T1000 (cell line): Measurements from ENCODE around the gene PRDM16.
"Not testable (repeated sequence)": the region's sequence is repeated elsewhere in the genome, so short reads cannot be mapped to it uniquely, and the experiment has no call there.

ENCODE experiments used
- DNase-seq: peaks from one replicate; lab custom pipeline; 2025; ENCODE audit warnings: mixed read lengths; lab: John Stamatoyannopoulos, UW

Gene PRDM16

DNA sequence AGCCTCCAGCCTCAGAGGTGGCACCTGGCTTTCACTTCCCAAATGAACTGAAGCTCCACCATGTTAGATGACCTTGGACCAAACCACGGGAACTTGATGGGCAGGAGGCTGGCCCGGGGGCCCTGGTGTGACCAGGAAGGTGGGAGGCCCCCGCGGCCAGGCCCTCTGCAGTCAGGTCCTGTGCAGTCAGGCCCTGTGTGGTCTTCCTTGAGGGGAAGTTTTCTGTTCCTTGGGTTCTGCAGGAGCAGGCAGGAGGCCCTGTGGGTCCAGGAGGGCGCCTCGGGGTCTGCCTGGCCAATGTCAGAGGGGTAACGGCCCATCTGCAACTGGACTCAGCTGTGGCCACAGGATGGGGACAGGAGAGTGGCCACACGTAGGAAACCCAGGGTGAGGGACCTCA is 13.0 kb downstream of the PRDM16 start:
- no peak for DNase-seq

DNA sequence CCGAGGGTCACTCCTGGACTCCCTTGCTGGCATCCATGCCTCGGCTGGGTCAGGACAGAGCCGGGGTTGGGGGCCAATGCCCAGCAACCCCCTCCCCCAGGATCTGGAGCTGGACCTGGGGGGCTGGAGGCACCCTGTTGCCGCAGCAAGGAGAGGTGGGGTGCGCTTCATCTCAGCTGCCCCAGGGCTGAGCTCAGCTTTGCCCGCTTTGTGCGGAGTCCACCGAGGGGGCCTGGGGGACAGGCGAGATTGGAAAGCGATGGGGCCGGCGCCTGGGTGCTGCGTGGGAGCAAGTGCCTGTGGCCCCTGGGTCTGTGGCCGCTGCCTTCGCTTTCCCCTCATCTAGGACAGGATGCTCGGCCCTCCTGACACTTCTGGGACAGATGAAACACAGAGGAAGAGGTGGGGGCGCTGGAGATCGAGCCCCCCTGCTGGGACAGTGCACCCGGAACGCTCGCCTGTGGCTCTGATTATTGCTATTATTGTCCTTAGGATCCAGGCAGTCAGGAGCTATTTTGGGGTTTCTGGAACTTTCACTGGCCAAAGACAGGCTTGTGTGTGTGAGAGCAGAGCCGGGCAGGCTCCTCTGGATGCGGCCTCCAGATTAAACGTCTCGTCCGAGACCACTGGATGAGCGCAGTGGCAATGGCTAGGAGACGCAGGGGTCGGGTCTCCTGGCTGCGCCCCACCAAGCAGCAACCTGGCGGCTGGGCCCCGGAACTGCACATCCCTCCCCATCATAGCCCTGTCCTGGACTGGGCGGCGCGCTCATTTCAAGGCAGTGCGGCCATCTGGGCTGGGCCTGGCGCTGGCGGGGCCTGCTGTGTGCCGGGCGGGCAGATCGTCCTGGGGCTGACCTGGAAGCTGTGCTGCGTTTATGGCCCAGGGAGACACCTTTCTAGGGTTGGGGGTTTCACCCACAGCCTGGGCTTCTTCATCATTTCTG is 13.8 kb downstream of the PRDM16 start:
- DNase-seq, result no peak

DNA sequence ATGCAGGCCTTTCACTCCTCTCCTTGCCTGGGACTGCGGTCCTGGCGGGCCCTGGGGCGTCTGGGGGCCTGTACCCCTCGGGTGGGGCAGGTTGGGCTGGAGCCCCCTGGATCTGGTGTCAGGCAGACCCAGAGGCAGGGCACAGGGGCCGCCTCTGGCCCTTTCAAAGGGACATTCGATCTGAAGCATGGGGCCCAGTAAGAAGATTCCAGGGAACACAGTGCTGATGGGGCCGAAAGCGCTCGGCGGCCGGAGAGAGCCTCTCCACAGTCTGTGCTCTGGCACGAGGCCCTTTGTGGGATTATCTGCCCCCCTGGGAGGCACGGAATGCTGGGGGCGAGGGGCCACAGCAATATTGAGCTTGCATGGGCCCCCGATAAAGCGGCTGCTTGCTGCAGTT is 15.2 kb downstream of the PRDM16 start:
- no peak for DNase-seq

DNA sequence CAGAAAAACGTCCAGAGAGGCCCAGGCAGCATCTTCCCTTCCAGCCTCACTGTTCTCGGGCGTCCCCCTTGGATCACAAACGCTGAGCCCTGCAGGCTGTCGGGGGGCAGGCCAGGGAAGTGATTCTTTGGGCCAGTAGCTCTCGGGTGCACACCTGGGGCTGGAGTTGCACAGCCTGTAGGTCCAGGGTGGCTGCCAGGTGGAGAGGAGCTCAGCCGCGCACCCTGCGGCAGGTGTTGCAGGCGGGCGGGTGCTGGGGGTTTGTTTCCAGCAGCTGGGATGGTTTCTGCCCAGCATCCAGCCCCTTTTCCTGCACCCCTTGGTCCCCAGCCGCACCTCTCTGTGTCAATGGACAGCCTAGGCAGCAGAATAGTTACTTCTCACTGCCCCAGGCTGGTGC is 15.7 kb downstream of the PRDM16 start:
- DNase-seq, result no peak

DNA sequence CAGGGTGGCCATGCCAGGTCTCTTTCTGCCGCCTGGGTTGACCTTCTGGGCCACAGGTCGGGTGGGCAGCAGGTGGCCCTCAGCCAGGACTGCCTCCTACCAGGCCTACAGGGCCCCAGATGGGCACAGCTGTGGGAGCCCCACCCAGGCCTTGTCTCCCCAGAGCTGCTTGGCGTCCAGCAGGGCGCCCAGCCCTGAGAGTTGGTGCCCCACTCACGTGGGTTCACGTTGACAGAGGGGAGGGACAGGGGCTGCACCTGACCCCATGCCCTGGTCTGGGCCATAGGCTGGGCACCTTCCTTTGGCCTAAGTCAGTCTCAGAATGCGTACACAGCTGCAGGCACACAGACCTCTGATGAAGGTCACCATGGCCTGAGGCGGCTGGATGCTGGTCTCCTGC is 16.7 kb downstream of the PRDM16 start:
- DNase-seq, result no peak

DNA sequence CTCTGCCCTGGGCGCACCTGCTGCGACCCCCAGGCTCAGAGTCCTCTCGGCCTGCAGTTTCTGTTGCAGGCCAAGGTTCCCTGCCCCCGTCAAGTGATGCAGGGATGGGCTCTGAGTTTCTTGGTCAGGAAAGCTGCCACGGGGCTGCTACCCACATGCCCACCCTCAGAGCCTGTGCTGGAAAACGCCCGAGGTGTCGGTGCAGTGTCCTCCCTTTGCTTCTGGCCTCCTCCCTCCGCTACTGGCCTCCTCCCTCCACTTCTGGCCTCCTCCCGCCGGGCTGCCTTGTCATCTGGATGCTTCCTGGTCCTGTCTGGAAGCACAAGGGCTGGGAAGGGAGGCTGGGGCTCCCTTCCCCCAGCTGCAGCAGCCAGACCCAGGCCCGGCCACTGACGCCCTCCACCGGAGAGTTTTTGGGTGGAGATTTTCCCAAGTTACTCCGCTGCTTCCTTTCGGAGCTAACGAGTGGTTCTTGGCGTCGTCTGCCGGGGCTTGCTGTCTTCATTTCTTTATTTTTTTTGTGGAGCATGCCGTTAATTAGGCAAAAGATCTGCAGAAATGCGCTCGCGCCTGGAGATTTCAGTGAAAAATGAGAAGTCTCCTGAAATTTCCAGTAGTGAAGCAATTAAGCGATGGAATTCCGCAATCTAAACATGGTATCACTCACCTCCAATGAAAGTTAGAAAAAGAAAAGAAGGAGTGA is 17.4 kb downstream of the PRDM16 start:
- DNase-seq, result no peak

DNA sequence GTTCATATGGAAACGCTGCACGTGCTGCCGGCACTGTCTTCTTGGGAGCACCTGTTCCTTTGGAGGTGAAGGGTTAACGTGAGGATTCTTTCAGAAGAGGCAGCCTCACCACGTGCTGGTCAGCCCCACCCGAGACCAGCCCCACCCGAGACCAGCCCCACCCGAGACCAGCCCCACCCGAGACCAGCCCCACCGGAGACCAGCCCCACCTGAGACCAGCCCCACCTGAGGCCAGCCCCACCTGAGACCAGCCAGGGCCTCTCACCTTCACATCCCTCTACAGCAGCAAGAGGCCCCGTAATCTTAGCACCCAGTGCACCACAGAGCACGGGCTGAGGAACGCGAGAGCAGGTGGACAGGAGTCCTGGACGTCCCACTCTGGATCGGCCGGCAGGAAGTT is 18.0 kb downstream of the PRDM16 start:
- DNase-seq, result no peak

DNA sequence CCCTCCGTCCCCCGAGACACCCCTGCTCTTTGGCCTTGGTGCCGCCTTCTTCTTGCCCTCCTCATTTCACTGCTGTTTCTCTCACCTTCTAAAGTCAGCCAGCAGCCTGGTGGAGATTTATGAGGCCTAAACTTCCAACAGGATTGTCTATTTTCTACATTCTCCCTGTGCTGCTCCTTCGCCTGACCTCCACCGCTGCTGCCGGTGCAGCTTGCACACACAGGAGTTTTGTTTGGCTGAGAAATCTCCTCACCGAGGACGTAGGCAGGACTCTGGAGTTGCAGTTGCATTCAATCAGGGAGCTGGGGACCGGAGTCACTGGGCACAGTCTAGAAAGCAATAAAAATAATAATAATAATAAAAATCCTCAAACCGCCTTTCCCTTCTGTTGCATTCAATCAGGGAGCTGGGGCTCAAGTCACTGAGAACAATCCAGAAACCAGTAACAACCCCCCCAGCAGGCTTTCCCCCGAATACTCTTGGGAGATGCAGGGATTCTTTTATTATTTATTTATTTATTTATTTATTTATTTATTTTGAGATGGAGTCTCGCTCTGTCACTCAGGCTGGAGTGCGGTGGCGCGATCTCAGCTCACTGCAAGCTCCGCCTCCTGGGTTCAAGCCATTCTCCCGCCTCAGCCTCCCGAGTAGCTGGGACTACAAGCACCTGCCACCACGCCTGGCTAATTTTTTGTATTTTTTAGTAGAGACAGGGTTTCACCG is 19.1 kb downstream of the PRDM16 start:
- DNase-seq, result not testable (repeated sequence)

DNA sequence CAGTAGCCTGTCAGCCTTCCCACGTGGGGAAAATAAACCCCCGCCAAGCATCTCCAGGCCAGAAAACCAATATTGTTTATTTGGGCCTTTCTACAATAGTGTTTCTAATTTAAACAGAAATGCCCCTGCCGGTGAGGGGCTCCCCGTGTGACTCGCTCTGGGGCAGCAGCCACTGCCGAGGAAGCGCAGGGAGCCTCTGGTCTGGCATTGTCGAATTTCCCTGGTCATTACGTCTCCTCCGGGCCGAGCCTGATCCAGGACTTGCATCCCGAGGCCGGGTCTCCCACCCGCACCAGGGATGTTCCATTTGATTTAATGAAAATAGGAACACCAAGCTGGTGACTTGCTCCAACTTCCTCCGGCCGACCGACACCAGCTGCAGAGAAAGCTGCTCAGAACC is 20.5 kb downstream of the PRDM16 start:
- DNase-seq, result no peak

DNA sequence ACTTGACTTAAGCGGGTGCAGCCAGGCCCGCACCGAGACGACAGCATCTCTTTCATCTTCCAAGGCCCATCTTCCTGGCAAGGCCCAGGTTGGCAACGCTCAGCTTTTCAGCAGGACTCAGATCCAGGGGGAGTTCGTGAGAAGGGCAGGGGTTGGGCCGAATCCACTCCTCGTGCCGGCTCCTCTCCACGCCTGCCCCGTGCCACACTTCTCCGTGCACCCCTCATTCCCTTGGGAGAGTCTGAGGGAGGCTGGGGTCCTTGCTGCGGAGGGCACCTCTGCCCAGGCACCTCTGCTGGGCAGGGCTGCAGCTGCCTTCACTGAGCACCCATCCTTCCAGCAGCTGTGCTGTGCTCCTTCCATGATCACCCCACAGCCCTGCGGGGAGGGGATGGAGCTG is 22.3 kb downstream of the PRDM16 start:
- DNase-seq, result no peak

DNA sequence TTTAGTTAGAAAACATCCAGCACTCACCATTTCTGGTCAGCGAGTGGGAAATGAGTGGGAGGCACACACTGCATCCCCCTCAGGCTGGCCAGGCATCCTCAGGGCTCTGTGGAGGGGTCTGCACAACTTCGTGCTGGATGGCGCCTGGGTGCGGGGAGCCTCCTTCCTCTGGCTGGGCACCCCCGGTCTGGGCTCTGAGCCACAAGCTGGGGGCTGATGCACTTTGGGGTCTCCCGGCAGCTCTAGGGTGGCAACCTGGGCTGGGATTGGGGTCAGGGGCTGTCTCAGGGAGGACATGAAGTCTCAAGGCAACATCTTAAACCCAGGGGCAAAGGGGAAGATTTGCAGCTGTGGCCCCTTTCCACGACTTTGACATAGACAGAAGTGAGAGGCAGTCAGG is 23.5 kb downstream of the PRDM16 start:
- no peak for DNase-seq

DNA sequence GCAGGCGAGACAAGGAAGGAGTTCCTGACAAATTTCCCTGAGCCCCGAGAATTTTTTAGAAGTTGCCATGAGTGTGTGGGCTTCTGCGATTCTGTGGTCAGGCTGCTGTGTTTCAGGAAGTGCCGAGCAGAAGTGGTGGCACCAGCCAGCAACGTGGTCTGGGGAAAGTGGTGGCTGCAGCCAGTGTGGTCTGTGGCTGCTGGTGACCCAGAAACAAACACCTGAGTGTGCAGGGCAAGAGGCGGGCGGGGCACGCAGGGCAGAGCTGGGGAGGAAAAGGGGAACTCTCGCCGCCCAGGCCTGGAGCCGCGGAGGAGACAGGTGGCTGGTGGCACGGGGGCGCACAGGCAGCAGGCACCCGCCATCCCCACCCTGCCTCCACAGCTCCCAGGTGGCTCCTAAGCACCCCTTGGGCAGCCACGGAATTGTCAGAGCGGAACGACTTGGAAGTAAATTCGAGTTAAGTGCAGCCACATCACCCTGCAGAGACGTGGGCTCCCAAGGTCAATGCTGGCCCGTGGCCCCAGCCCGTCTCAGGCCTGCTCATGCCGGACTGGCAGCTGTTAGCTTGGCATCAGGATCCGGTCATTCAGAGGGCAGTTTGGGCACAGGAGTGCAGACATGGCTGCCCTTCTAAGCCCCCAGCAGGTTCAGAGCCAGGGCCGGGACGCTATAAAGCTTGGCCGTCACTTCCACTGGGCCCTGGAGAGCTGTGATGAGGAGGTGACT is 25.1 kb downstream of the PRDM16 start:
- DNase-seq, result no peak

DNA sequence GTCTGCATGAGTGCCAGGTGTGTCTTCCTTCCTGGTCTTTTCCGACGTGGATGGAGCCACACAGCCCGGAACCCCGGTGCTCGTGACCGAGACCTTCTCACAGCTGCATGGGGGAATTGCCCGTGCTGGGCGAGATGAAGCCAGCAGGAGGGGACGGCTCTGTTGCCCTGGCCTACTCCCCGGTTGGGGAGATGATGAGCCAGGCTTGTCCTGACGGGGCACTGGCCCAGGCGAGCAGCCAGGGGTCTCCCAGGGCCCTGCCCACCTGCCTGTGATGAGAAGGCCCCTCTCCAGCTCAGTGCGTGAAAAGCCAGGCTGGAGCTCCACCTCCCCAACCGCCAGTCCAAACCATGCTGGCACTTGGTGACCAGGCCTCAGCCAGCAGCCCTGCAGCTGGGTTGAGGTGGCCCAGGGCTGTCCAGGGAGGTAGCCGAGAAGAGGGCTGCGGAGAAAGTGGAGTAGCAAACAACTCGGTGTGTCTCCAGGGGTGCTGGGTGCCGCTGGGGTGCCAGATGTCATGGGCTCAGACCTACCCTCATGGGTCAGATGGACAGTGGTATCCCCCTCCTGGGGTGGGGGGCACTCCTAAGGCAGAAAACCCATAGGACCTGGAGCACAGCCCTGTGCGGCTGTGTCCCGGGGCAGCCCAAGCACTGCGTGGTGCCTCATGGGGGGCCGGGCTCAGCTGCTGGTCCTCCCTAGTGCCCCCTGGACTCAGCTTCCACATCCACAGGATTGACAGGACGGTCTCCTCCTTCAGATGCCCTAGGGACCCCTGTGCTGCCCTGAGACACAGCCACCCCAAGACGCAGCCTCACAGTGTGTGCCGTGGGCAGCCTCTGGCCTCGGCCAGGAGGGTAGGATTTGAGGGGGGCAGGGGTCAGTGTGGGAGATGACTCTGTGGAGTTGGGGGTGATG is 26.1 kb downstream of the PRDM16 start:
- no peak for DNase-seq

DNA sequence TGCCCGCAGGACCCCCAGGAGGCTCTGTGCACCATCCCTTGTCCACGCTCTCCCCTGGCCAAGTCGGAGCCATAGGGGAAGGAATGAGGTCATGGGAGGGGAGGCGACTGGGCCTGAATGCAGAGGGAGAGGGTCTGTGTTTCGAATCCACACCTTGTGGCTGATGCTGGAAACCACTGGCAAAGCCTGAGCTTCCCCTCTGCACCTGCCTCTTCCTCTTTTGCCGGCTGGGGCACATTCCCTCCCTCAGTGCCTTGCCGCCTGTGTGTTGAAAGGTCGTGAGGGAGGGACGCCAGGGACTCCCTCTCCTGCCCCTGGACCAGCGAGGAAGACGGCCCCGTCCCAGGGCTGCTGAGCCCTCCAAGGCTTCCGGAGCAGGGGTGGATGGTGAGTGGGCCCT is 27.3 kb downstream of the PRDM16 start:
- no peak for DNase-seq

DNA sequence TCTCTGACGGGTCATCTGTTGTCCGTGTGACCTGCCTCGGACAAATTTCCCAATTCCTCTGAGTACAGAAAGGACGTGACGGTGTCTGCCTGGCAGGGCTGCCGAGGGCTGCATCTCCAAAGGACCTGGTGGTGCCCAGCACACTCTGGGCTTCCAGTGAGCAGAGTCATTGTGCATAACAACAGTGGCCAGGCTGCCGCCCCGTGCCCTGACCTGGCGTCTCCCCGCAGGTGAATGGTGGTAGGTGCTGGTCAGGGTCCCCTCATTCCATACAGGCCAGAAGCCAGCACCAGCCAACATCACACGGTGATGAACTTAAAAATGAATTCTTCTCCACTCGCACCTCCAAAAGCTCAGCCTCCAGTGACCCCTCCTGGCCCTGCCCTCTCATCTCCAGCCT is 28.2 kb downstream of the PRDM16 start:
- no peak for DNase-seq

DNA sequence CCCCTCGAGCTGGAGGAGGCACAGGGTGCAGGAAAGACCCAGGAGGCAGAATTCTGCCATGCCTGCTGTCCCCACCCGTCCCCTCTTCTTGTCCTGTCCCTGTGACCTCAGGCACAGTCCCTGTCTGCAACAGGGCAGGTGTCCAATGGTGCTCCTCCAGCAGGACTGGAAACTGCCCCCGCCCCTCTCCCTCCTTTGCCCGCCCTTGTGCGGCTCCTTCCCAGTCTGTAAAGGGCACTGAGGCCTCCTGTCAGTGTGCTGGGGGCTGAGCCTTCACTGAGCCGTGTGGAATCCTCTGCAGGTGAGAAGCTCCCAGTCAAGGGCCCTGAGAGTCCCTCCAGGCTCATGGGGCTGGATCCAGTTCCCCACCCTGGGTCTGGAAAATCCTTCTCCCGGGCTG is 28.9 kb downstream of the PRDM16 start:
- no peak for DNase-seq

DNA sequence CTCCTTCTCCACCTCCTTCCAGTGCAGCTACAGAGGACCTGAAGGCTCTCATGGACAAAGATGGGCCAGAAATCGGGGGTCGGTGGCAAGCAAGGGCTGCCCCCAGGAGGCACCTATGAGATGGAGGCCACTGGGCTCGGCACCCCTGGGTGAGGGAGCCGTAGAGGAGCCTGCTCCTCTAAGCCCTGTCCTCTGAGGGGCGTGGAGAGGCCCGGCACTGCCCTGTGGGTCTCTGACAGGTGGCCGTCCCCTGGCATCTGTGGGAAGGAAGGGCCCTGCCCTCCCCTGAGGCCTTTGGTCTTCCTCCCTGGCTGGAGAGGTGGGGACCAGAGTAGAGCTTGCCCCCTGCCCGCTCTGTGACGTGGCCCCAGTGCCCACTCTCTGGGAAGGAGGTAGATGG is 30.9 kb downstream of the PRDM16 start:
- no peak for DNase-seq

DNA sequence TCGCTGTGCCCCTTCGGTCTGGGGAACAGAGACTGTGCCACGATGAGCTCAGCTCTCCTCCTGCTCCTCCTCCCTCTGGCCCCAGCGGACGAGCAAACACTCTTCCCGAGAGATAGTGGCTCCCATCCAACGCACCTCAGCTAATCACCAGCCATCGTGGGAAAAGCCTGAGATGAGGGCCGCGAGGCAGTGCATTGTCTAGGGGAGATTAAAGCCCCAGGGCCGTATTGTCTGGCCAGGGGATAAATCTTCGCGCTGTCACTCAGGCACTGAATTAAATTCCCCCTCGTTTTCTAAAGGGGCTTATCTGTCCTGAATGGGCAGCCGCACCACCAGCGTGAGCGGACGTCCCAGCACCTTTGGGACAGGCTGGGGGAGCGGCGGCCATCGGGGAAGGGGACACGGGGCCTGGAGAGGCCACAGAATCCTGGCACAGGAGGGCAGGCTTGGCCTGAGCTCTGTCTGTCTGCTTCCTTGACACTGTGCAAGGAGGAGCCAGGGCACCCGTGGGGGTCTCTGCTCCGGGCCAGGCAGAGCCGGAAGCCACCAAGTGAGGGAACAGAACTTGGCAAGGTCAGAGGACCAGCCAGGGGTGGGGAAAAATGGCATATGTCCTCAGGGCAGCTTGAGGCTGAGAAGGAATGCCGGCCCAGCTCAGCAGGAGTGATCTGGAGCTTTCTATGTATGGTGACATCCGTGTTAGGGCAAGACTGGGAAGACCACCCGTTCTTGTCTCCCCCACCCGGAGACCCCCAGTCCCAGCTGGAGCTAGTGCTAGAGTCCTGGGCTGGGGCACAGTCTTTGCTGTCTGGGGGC is 32.3 kb downstream of the PRDM16 start:
- DNase-seq, result no peak

DNA sequence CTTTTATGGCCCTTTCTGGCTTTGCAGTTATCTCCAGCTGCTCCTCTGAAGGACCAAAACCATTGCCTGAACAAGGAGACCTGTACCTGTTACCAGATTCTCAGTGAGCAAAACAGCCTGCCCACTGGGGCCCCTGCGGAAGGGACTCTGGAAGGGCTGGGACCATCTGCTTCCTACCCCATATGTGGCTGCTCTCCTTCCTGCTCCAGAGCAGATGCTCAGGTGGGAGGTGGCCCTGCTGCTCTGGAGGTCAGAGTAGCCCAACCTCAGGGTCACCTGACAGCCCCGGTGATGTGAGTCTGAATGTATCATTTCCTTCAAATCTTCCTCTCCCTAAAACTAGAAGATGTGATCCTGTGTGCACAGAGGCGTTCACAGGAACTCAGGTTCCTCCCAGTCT is 33.6 kb downstream of the PRDM16 start:
- DNase-seq, result no peak
